ENCODE measurements around the gene OR4C16.

Gene OR4C16, protein sequence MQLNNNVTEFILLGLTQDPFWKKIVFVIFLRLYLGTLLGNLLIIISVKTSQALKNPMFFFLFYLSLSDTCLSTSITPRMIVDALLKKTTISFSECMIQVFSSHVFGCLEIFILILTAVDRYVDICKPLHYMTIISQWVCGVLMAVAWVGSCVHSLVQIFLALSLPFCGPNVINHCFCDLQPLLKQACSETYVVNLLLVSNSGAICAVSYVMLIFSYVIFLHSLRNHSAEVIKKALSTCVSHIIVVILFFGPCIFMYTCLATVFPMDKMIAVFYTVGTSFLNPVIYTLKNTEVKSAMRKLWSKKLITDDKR

DNA sequence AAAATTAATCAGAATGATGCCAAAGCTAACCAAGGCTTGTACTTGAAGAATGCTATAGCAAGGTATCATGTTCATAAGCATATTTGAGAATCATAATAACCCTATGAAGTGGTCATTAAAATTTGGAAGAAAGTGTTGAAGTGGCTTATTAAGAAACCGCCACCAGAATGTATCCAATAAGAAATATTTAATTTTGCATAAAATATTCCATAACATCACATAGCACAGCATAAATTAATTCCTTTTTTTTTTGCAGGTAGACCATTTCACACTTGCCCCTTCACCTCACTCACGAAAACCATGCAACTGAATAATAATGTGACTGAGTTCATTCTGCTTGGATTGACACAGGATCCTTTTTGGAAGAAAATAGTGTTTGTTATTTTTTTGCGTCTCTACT, at the start of gene OR4C16:
OR4C16 (plus strand) TSS at position 301 of the 400 bp plus-strand sequence; CDS start at position 301, 0 bp downstream.
- no peak for DNase-seq

DNA sequence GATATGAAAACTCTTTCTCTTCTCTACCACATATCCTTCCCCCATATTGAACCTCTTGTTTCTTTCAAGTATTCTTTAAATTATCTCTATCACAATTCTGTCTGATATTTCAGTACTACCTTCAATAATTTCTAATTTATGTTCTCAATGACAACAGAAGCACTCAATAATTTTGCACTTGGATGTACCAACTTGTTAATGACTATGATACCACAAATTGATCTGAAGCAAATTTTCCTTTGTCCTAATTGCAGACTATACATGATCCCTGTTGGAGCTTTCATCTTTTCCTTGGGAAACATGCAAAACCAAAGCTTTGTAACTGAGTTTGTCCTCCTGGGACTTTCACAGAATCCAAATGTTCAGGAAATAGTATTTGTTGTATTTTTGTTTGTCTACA, 17.8 kb upstream of the OR4C16 start, which contains the start of gene OR4C15:
OR4C15 (plus strand) TSS at position 301 of the 400 bp plus-strand sequence; CDS start at position 301, 0 bp downstream.
- DNase-seq = no peak

DNA sequence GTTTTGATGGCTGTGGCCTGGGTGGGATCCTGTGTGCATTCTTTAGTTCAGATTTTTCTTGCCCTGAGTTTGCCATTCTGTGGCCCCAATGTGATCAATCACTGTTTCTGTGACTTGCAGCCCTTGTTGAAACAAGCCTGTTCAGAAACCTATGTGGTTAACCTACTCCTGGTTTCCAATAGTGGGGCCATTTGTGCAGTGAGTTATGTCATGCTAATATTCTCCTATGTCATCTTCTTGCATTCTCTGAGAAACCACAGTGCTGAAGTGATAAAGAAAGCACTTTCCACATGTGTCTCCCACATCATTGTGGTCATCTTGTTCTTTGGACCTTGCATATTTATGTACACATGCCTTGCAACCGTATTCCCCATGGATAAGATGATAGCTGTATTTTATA, 620 bp downstream of the OR4C16 start:
- no peak for DNase-seq

DNA sequence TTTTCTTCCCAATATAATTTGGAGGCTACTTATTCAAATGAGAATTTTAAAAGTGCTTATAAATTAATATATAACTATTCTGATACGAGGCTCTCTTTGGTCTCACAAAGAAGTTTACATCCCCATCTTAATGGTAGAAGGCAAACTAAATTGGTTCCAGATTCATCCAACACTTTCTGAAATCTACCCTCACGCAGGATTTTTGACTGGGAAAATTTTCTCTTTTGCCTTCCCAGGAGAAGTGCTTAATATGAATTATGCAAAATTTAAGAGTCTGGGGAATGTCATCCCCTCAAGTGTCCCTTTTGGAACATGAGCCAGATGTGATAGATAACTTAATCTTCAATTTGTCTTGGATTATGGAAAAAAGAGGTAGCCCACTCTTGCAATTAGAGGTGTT, 35.6 kb downstream of the OR4C16 start, which contains the start of gene OR4C11:
OR4C11 (minus strand) TSS at position 101 of the 400 bp plus-strand sequence. CDS start 3,272 bp downstream, outside the sequence.
- DNase-seq = no peak
